Fibroblast of mammary gland (primary cell): Measurements from ENCODE around the gene SYNE2.

Experiments
- DNase-seq: peaks from one replicate; pipeline ENCODE4 v3.0.0-alpha.2; 2010; ENCODE audit warnings: low read depth
- H3K4me3 ChIP-seq: 2 replicates; pipeline ENCODE4 v1.5.1; 2011; ENCODE audit warnings: low read depth, mild to moderate bottlenecking, low read length, moderate library complexity; ENCODE audit not compliant: control insufficient read depth
- TF ChIP-seq, protein P1 (sequence below): conservative IDR thresholded peaks from 2 replicates; pipeline ENCODE4 v1.5.1; 2011; ENCODE audit warnings: low read depth, low read length, inconsistent platforms; ENCODE audit not compliant: control insufficient read depth, insufficient read depth

Gene SYNE2

GRCh38 chr14:64238049-64238448 lies 385.2 kb downstream of the SYNE2 start:
- TF ChIP-seq, protein P1, sequence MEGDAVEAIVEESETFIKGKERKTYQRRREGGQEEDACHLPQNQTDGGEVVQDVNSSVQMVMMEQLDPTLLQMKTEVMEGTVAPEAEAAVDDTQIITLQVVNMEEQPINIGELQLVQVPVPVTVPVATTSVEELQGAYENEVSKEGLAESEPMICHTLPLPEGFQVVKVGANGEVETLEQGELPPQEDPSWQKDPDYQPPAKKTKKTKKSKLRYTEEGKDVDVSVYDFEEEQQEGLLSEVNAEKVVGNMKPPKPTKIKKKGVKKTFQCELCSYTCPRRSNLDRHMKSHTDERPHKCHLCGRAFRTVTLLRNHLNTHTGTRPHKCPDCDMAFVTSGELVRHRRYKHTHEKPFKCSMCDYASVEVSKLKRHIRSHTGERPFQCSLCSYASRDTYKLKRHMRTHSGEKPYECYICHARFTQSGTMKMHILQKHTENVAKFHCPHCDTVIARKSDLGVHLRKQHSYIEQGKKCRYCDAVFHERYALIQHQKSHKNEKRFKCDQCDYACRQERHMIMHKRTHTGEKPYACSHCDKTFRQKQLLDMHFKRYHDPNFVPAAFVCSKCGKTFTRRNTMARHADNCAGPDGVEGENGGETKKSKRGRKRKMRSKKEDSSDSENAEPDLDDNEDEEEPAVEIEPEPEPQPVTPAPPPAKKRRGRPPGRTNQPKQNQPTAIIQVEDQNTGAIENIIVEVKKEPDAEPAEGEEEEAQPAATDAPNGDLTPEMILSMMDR, result no peak
- no peak overlapping the region for H3K4me3 ChIP-seq
- DNase-seq, result no peak

DNA sequence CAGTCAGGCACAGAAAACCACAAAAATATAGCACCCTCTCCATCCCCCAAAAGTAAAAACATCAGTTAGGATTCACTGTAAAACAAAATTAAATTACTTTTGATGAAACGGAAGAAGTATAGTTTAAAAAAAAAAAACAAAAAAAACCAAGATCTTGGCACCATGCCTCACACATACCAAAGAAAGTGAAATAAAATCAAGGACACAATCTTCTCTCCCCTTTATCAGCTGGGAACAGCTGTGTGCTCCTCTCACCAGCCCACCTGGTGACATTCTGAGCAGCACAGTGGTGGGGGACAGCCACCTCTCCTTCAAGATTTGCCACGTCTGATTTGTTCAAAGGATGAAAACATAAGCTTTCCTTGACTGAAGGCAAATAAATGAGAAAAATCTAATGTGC lies 385.8 kb downstream of the SYNE2 start:
- H3K4me3 ChIP-seq, result no peak overlapping the region
- DNase-seq, result no peak
- TF ChIP-seq, protein P1, result no peak

DNA sequence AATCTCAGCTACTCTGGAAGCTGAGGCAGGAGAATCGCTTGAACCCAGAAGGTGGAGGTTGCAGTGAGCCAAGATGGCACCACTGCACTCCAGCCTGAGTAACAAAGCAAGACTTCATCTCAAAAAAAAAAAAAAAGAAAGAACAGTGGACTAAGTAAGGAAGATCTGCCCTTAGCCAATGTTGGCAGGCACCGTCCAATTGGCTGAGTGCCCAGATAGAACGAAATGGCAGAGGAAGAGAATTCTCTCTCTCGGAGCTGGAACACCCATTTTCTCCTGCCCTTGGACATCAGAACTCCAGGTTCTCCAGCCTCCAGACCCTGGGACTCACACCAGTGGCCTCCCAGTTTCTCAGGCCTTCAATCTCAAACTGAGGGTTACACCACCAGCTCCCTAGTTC lies 391.5 kb downstream of the SYNE2 start:
- H3K4me3 ChIP-seq, result no peak overlapping the region

GRCh38 chr14:64245491-64245890 lies 392.7 kb downstream of the SYNE2 start:
- TF ChIP-seq, protein P1, result no peak
- DNase-seq, result no peak

More for the DNA sequence above, 391.5 kb downstream of the SYNE2 start:
- TF ChIP-seq, protein P1, result no peak
- peak; percentile 17 for DNase-seq

GRCh38 chr14:64246688-64247087 lies 393.9 kb downstream of the SYNE2 start:
- H3K4me3 ChIP-seq, result no peak overlapping the region
- TF ChIP-seq, protein P1, result no peak
- DNase-seq, result no peak

More at GRCh38 chr14:64245491-64245890, 392.7 kb downstream of the SYNE2 start:
- H3K4me3 ChIP-seq, result no peak overlapping the region

GRCh38 chr14:64247195-64247594 lies 394.4 kb downstream of the SYNE2 start:
- TF ChIP-seq, protein P1, result no peak
- no peak for DNase-seq
- no peak overlapping the region for H3K4me3 ChIP-seq

DNA sequence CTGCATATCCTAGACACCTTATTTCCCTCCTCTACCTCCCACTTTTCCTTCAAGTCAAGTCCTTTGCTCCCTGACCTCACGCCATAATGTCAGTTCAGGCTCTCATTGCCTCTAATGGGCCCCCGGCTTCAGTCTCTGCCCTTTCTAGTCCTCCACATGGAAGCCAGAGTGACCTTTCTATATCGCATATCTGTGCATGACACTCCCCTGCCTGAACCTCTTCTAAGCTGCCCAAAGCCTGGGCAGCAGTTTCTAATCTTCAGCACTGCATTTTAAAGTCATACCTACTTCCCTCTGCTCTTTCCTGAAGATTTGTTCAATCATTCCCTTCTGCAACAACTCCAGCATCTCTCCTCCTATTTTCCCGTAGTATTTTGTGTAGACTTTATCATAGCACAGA lies 395.9 kb downstream of the SYNE2 start:
- DNase-seq, result no peak
- TF ChIP-seq, protein P1, result no peak
- no peak overlapping the region for H3K4me3 ChIP-seq
